WTC11 (cell line): Measurements from ENCODE around the gene WDR89. TPM values are rescaled to one million over a fixed set of nuclear protein-coding genes. Genes with fewer than 3 reads are reported as not detected.

Experiments used
- ATAC-seq: fragments of 200-7000 bp; cut with Tn5 transposase; 2 replicates; pipeline ENCODE4 v1.10.0; 2021; ENCODE audit warnings: mild to moderate bottlenecking, moderate library complexity
- CTCF ChIA-PET: fragments of 300-600 bp; sonication (Branson Sonifier 250); formaldehyde crosslinking; loops from one replicate; lab custom pipeline; 2021; ENCODE audit warnings: antibody characterized with exemption; lab: Charles Lee
- POLR2A ChIA-PET: fragments of 350-600 bp; sonication (Branson Sonifier 250); formaldehyde crosslinking; loops from one replicate; lab custom pipeline; 2021; ENCODE audit warnings: antibody characterized with exemption; lab: Charles Lee
- DNase-seq: peaks from one replicate; pipeline ENCODE4 v3.0.0; 2021; ENCODE audit warnings: low spot score
- H3K27ac Mint-ChIP-seq: 2 replicates; pipeline ENCODE4 v1.8.0; 2021; ENCODE audit warnings: mixed read lengths
- H3K27me3 Mint-ChIP-seq: 2 replicates; pipeline ENCODE4 v1.8.0; 2021; ENCODE audit warnings: low read depth, mild to moderate bottlenecking, moderate library complexity, mixed read lengths
- H3K36me3 Mint-ChIP-seq: 2 replicates; pipeline ENCODE4 v1.8.0; 2021; ENCODE audit warnings: mixed read lengths
- H3K4me1 Mint-ChIP-seq: 2 replicates; pipeline ENCODE4 v1.8.0; 2022; ENCODE audit warnings: mixed read lengths
- H3K4me3 Mint-ChIP-seq: 2 replicates; pipeline ENCODE4 v1.8.0; 2021; ENCODE audit warnings: mild to moderate bottlenecking, moderate library complexity, mixed read lengths
- H3K9me3 Mint-ChIP-seq: 2 replicates; pipeline ENCODE4 v1.8.0; 2021; ENCODE audit warnings: mixed read lengths
- CREB1 ChIP-seq: sonication (generic); formaldehyde crosslinking; IDR thresholded peaks from 2 replicates; pipeline ENCODE4 v1.8.0; 2023; ENCODE audit warnings: mild to moderate bottlenecking, missing genetic modification reagents
- FOXJ3 ChIP-seq: sonication (generic); formaldehyde crosslinking; IDR thresholded peaks from 2 replicates; pipeline ENCODE4 v1.9.0; 2021; ENCODE audit warnings: missing genetic modification reagents, mild to moderate bottlenecking, borderline replicate concordance
- FOXP1 ChIP-seq: sonication (generic); formaldehyde crosslinking; IDR thresholded peaks from 2 replicates; pipeline ENCODE4 v1.8.0; 2022; ENCODE audit warnings: missing genetic modification reagents, mild to moderate bottlenecking, moderate library complexity, borderline replicate concordance
- IRF2 ChIP-seq: sonication (generic); formaldehyde crosslinking; IDR thresholded peaks from 2 replicates; pipeline ENCODE4 v1.8.0; 2022; ENCODE audit warnings: low read depth, missing genetic modification reagents, borderline replicate concordance
- OVOL2 ChIP-seq: fragments of 250-450 bp; sonication (Bioruptor Pico); IDR thresholded peaks from 2 replicates; pipeline ENCODE4 v1.9.0; 2021; ENCODE audit warnings: mild to moderate bottlenecking, borderline replicate concordance
- PREB ChIP-seq: sonication (generic); formaldehyde crosslinking; IDR thresholded peaks from 2 replicates; pipeline ENCODE4 v1.8.1; 2022; ENCODE audit warnings: mild to moderate bottlenecking, missing genetic modification reagents, moderate library complexity, borderline replicate concordance
- PRRX2 ChIP-seq: fragments of 250-450 bp; sonication (Bioruptor Pico); IDR thresholded peaks from 2 replicates; pipeline ENCODE4 v1.8.0; 2021; ENCODE audit warnings: mild to moderate bottlenecking
- SMAD4 ChIP-seq: sonication (generic); formaldehyde crosslinking; IDR thresholded peaks from 2 replicates; pipeline ENCODE4 v1.8.0; 2022; ENCODE audit warnings: mild to moderate bottlenecking, missing genetic modification reagents
- SOX15 ChIP-seq: fragments of 250-450 bp; sonication (Bioruptor Pico); IDR thresholded peaks from 2 replicates; pipeline ENCODE4 v1.9.0; 2021; ENCODE audit warnings: mild to moderate bottlenecking
- TCF7 ChIP-seq: sonication (generic); formaldehyde crosslinking; IDR thresholded peaks from 2 replicates; pipeline ENCODE4 v1.8.0; 2022; ENCODE audit warnings: mild to moderate bottlenecking, low read depth, missing genetic modification reagents, moderate library complexity
- ZNF281 ChIP-seq: sonication (generic); formaldehyde crosslinking; IDR thresholded peaks from 2 replicates; pipeline ENCODE4 v1.8.0; 2023; ENCODE audit warnings: mild to moderate bottlenecking, missing genetic modification reagents
- ZSCAN18 ChIP-seq: fragments of 250-450 bp; sonication (Bioruptor Pico); IDR thresholded peaks from 2 replicates; pipeline ENCODE4 v2.1.2; 2022; ENCODE audit warnings: mild to moderate bottlenecking, moderate library complexity
- total RNA-seq: library from RNA; stranded (reverse); gene quantifications from 3 replicates; pipeline ENCODE4 v1.2.3, GENCODE V29; 2021
- TF ChIP-seq, protein P1 (sequence below): sonication (generic); formaldehyde crosslinking; conservative IDR thresholded peaks from 2 replicates; pipeline ENCODE4 v1.8.1; 2022; ENCODE audit warnings: mild to moderate bottlenecking, missing genetic modification reagents
- TF ChIP-seq, protein P2 (sequence below): sonication (generic); formaldehyde crosslinking; IDR thresholded peaks from 2 replicates; pipeline ENCODE4 v1.8.0; 2022; ENCODE audit warnings: mild to moderate bottlenecking, missing genetic modification reagents
- TF ChIP-seq, protein P3 (sequence below): sonication (generic); formaldehyde crosslinking; IDR thresholded peaks from 2 replicates; pipeline ENCODE4 v1.8.1; 2023; ENCODE audit warnings: mild to moderate bottlenecking, missing genetic modification reagents, borderline replicate concordance
- TF ChIP-seq, protein P4 (sequence below): sonication (generic); formaldehyde crosslinking; IDR thresholded peaks from 2 replicates; pipeline ENCODE4 v1.8.1; 2023; ENCODE audit warnings: mild to moderate bottlenecking, moderate library complexity, missing genetic modification reagents
- TF ChIP-seq, protein P5 (sequence below): sonication (generic); formaldehyde crosslinking; conservative IDR thresholded peaks from 2 replicates; pipeline ENCODE4 v1.8.1; 2023; ENCODE audit warnings: mild to moderate bottlenecking, low read depth, missing genetic modification reagents, moderate library complexity

The WDR89 gene
- total RNA-seq, 1 experiment from 2014 or later: 27.5 TPM

DNA sequence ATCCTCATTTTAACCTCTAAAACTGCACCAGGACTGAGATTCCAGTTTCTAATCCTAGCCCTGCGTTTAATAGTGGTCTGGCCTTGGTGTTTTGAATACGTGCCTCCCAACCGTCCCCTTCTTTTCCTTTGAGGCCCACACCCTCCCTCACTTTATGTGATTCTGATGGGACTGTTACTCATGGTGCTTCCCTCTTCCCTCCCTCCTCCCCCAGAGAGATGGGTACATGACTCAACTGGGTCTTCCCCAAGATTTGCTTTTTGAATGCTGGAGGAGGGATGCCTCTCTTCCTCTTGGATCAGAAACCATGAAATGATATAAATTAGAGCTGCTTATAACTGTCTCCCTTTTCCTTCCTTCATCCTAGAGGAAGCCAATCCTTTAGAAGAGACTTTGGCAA lies 90.3 kb downstream of the WDR89 start:
- Mint-ChIP-seq H3K4me1 (no peaks in the 10 kb centered on the region), H3K27ac (no peak overlapping the region), H3K4me3 (no peak overlapping the region), H3K36me3 (no peaks in the 10 kb centered on the region), H3K9me3 (no peaks in the 10 kb centered on the region), H3K27me3 (no peaks in the 10 kb centered on the region)
- TF ChIP-seq, protein P1, sequence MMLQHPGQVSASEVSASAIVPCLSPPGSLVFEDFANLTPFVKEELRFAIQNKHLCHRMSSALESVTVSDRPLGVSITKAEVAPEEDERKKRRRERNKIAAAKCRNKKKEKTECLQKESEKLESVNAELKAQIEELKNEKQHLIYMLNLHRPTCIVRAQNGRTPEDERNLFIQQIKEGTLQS (CRISPR knock-in tag): no peak
- TF ChIP-seq PREB (CRISPR knock-in tag): no peak
- no peak for TF ChIP-seq FOXJ3 (CRISPR knock-in tag)
- TF ChIP-seq SOX15: no peak
- TF ChIP-seq ZSCAN18 (CRISPR knock-in tag): no peak
- TF ChIP-seq, protein P2, sequence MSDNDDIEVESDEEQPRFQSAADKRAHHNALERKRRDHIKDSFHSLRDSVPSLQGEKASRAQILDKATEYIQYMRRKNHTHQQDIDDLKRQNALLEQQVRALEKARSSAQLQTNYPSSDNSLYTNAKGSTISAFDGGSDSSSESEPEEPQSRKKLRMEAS (CRISPR knock-in tag): no peak
- TF ChIP-seq ZNF281: no peak
- TF ChIP-seq SMAD4 (CRISPR knock-in tag): no peak
- POLR2A ChIA-PET: no interaction called here
- ATAC-seq (no peak), DNase-seq (no peak)
- CTCF ChIA-PET: no interaction called here

DNA sequence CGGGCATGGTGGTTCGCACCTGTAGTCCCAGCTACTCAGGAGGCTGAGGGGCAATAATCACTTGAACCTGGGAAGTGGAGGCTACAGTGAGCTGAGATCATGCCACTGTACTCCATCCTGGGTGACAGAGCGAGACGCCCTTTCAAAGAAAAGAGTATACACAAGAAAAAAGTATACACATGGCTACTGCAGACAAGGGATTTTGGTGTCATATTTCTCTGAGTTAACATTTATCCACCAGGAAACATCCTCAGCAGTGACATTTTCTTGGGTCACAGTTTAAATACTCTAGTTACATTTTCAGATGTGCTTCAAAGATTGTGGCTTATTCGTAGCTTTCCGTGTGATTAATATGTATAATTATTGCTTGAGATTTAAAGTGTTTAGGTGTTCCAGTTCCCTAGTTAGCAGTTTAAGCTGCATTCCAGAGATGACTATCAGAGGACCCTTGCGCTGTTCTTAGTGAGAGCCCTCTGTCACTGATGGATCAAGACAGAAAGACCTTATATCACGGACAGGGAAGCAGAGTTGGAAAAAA lies 93.8 kb downstream of the WDR89 start:
- CTCF ChIA-PET: no interaction called here
- no peak for TF ChIP-seq CREB1
- no peak for TF ChIP-seq ZNF281
- TF ChIP-seq PRRX2 (CRISPR knock-in tag): no peak
- TF ChIP-seq IRF2 (CRISPR knock-in tag): no peak
- TF ChIP-seq, protein P3, sequence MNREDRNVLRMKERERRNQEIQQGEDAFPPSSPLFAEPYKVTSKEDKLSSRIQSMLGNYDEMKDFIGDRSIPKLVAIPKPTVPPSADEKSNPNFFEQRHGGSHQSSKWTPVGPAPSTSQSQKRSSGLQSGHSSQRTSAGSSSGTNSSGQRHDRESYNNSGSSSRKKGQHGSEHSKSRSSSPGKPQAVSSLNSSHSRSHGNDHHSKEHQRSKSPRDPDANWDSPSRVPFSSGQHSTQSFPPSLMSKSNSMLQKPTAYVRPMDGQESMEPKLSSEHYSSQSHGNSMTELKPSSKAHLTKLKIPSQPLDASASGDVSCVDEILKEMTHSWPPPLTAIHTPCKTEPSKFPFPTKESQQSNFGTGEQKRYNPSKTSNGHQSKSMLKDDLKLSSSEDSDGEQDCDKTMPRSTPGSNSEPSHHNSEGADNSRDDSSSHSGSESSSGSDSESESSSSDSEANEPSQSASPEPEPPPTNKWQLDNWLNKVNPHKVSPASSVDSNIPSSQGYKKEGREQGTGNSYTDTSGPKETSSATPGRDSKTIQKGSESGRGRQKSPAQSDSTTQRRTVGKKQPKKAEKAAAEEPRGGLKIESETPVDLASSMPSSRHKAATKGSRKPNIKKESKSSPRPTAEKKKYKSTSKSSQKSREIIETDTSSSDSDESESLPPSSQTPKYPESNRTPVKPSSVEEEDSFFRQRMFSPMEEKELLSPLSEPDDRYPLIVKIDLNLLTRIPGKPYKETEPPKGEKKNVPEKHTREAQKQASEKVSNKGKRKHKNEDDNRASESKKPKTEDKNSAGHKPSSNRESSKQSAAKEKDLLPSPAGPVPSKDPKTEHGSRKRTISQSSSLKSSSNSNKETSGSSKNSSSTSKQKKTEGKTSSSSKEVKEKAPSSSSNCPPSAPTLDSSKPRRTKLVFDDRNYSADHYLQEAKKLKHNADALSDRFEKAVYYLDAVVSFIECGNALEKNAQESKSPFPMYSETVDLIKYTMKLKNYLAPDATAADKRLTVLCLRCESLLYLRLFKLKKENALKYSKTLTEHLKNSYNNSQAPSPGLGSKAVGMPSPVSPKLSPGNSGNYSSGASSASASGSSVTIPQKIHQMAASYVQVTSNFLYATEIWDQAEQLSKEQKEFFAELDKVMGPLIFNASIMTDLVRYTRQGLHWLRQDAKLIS (CRISPR knock-in tag): no peak
- TF ChIP-seq TCF7 (CRISPR knock-in tag): no peak
- TF ChIP-seq, protein P4, sequence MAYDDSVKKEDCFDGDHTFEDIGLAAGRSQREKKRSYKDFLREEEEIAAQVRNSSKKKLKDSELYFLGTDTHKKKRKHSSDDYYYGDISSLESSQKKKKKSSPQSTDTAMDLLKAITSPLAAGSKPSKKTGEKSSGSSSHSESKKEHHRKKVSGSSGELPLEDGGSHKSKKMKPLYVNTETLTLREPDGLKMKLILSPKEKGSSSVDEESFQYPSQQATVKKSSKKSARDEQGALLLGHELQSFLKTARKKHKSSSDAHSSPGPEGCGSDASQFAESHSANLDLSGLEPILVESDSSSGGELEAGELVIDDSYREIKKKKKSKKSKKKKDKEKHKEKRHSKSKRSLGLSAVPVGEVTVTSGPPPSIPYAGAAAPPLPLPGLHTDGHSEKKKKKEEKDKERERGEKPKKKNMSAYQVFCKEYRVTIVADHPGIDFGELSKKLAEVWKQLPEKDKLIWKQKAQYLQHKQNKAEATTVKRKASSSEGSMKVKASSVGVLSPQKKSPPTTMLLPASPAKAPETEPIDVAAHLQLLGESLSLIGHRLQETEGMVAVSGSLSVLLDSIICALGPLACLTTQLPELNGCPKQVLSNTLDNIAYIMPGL (CRISPR knock-in tag): no peak
- TF ChIP-seq OVOL2 (CRISPR knock-in tag): no peak
- TF ChIP-seq, protein P5, sequence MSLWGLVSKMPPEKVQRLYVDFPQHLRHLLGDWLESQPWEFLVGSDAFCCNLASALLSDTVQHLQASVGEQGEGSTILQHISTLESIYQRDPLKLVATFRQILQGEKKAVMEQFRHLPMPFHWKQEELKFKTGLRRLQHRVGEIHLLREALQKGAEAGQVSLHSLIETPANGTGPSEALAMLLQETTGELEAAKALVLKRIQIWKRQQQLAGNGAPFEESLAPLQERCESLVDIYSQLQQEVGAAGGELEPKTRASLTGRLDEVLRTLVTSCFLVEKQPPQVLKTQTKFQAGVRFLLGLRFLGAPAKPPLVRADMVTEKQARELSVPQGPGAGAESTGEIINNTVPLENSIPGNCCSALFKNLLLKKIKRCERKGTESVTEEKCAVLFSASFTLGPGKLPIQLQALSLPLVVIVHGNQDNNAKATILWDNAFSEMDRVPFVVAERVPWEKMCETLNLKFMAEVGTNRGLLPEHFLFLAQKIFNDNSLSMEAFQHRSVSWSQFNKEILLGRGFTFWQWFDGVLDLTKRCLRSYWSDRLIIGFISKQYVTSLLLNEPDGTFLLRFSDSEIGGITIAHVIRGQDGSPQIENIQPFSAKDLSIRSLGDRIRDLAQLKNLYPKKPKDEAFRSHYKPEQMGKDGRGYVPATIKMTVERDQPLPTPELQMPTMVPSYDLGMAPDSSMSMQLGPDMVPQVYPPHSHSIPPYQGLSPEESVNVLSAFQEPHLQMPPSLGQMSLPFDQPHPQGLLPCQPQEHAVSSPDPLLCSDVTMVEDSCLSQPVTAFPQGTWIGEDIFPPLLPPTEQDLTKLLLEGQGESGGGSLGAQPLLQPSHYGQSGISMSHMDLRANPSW (CRISPR knock-in tag): no peak
- no peak for TF ChIP-seq FOXP1 (CRISPR knock-in tag)
- H3K9me3 Mint-ChIP-seq: no peaks in the 10 kb centered on the region
- ATAC-seq (no peak), DNase-seq (no peak)
- no peaks in the 10 kb centered on the region for H3K36me3 Mint-ChIP-seq
- peaks cover 8% of the 10 kb centered on the region for H3K4me1 Mint-ChIP-seq
- no peak overlapping the region for H3K27ac Mint-ChIP-seq
- no peak overlapping the region for H3K4me3 Mint-ChIP-seq
- no peaks in the 10 kb centered on the region for H3K27me3 Mint-ChIP-seq
- POLR2A ChIA-PET: no interaction called here
